Activated CD4-positive, alpha-beta memory T cell treated with anti-CD3 and anti-CD28 coated beads, Interleukin-2, amount 10 ng/mL, durations not matched to agents 7 days and 5 days (primary cell): ENCODE data around the gene SHKBP1. TPM values are rescaled to one million over a fixed set of nuclear protein-coding genes. Genes with fewer than 3 reads are reported as not detected.
"Not testable (repeated sequence)": the region's sequence is repeated elsewhere in the genome, so short reads cannot be mapped to it uniquely, and the experiment has no call there.

Experiments used
- CTCF ChIA-PET: fragments of 350-600 bp; sonication (Branson Sonifier 250); formaldehyde crosslinking; loops from one replicate; lab custom pipeline; 2021; ENCODE audit warnings: antibody characterized with exemption, inconsistent platforms; lab: Charles Lee
- POLR2A ChIA-PET: fragments of 350-600 bp; sonication (Branson Sonifier 250); formaldehyde crosslinking; loops from one replicate; lab custom pipeline; 2021; ENCODE audit warnings: antibody characterized with exemption; lab: Charles Lee
- DNase-seq: peaks from one replicate; pipeline ENCODE4 v3.0.0-alpha.2; 2020
- H3K27ac Mint-ChIP-seq: one replicate; pipeline ENCODE4 v1.8.0; 2021; ENCODE audit warnings: mild to moderate bottlenecking, mixed read lengths
- H3K27me3 Mint-ChIP-seq: one replicate; pipeline ENCODE4 v1.8.0; 2021; ENCODE audit warnings: mixed read lengths
- H3K36me3 Mint-ChIP-seq: one replicate; pipeline ENCODE4 v1.8.0; 2021; ENCODE audit warnings: low read depth, mixed read lengths
- H3K4me1 Mint-ChIP-seq: one replicate; pipeline ENCODE4 v1.8.0; 2021; ENCODE audit warnings: mixed read lengths
- H3K4me3 Mint-ChIP-seq: one replicate; pipeline ENCODE4 v1.8.0; 2021; ENCODE audit warnings: mild to moderate bottlenecking, mixed read lengths
- H3K9me3 Mint-ChIP-seq: one replicate; pipeline ENCODE4 v1.8.0; 2021; ENCODE audit warnings: mixed read lengths
- total RNA-seq, 2 experiments: library from RNA; stranded (reverse); gene quantifications; one replicate each; pipeline ENCODE4 v1.2.3, GENCODE V29; 2021

SHKBP1 gene
- total RNA-seq, 2 experiments from 2014 or later: 139 to 150 TPM

DNA sequence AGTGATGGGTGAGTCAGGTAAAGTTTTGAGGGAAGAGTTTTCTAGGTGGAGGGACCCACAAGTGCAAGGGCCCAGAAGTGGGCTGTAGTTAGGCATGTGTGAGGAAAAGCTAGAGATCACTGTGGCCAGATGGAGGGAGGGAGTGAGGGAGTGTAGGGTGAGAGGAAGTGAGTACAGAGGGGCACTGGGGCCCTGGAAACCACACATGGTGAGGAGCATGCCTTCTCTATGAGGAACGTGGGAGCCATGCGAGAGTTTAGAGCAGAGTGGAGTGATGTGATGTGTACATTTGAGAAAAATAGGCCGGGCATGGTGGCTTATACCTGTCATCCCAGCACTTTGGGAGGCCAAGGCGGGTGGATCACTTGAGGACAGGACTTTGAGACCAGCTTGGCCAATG, 14.7 kb upstream of the SHKBP1 start:
- peaks cover 3% of the 10 kb centered on the region for H3K4me1 Mint-ChIP-seq
- ChIA-PET POLR2A (no interaction called here), CTCF (interaction anchor here (1.2 kb wide), 1 partner anchor 13 kb away, joined by 4 read pairs; no protein-coding TSS in a partner anchor)
- H3K9me3 Mint-ChIP-seq: no peaks in the 10 kb centered on the region
- DNase-seq: no peak
- peaks cover 35% of the 10 kb centered on the region for H3K27me3 Mint-ChIP-seq
- H3K4me3 Mint-ChIP-seq: no peak overlapping the region
- no peaks in the 10 kb centered on the region for H3K36me3 Mint-ChIP-seq
- no peak overlapping the region for H3K27ac Mint-ChIP-seq

DNA sequence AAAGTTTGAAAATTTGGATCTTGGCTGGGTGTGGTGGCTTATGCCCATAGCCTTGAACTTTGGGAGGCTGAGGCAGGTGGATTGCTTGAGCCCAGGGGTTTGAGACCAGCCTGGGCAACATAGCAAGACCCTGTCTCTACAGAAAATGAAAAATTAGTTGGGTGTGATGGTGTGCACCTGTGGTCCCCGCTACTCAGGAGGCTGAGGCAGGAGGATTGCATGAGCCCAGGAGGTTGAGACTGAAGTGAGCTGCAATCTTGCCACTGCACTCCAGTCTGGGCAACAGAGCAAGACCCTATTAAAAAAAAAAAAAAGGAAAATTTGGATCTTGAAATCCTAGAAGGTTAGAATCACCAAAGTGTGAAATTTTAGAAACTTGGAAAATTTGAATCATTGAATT, 12.1 kb upstream of the SHKBP1 start:
- H3K27me3 Mint-ChIP-seq: peaks cover 48% of the 10 kb centered on the region
- H3K4me3 Mint-ChIP-seq, H3K9me3 Mint-ChIP-seq, H3K27ac Mint-ChIP-seq, H3K36me3 Mint-ChIP-seq, CTCF ChIA-PET, H3K4me1 Mint-ChIP-seq, DNase-seq: not testable (repeated sequence)
- POLR2A ChIA-PET: interaction anchor here (1.1 kb wide), 1 partner anchor 15 kb away, joined by 3 read pairs; no protein-coding TSS in a partner anchor

DNA sequence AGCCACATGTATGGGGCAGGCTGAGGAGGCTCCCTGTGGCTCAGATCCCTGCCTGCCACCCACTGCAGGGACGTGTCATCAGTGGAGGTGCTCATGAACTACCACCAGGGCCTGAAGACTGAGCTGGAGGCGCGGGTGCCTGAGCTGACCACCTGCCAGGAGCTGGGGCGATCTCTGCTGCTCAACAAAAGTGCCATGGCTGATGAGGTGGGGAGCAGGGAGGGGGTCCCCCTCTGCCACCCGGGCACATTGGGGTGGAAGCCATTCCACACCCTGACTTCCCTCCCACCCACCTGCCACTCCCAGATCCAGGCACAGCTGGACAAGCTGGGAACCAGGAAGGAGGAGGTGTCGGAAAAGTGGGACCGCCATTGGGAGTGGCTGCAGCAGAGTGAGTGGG, 11.3 kb upstream of the SHKBP1 start:
- Mint-ChIP-seq H3K27me3 (peaks cover 48% of the 10 kb centered on the region), H3K9me3 (no peaks in the 10 kb centered on the region), H3K27ac (no peak overlapping the region), H3K4me1 (peaks cover 8% of the 10 kb centered on the region), H3K36me3 (no peaks in the 10 kb centered on the region), H3K4me3 (no peak overlapping the region)
- no peak for DNase-seq
- ChIA-PET CTCF (no interaction called here), POLR2A (no interaction called here)

DNA sequence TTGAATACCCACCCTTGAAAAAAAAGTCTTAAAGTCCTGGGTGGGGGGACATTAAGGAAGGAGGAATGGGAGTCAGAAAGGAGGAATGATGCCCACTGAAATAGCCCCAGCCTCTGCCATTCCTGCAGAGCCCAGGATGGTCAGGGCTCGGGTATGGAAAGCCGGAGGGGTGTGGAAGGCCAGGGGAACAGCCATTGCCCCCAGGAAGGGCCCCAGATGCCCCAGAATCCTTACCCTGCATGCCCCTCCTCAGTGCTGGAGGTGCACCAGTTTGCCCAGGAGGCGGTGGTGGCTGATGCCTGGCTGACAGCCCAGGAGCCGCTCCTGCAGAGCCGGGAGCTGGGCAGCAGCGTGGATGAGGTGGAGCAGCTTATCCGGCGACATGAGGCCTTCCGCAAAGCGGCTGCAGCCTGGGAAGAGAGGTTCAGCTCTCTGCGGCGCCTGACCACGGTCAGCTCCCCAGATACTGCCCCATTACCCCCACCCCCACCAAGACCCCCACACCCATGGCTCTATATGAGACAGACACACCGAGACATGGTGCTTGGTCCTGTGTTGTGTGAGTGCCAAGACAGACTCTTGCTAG, 10.7 kb upstream of the SHKBP1 start:
- ChIA-PET CTCF (no interaction called here), POLR2A (no interaction called here)
- H3K9me3 Mint-ChIP-seq: no peaks in the 10 kb centered on the region
- peaks cover 44% of the 10 kb centered on the region for H3K27me3 Mint-ChIP-seq
- no peak overlapping the region for H3K4me3 Mint-ChIP-seq
- peaks cover 13% of the 10 kb centered on the region for H3K4me1 Mint-ChIP-seq
- no peaks in the 10 kb centered on the region for H3K36me3 Mint-ChIP-seq
- no peak for DNase-seq
- H3K27ac Mint-ChIP-seq: no peak overlapping the region

DNA sequence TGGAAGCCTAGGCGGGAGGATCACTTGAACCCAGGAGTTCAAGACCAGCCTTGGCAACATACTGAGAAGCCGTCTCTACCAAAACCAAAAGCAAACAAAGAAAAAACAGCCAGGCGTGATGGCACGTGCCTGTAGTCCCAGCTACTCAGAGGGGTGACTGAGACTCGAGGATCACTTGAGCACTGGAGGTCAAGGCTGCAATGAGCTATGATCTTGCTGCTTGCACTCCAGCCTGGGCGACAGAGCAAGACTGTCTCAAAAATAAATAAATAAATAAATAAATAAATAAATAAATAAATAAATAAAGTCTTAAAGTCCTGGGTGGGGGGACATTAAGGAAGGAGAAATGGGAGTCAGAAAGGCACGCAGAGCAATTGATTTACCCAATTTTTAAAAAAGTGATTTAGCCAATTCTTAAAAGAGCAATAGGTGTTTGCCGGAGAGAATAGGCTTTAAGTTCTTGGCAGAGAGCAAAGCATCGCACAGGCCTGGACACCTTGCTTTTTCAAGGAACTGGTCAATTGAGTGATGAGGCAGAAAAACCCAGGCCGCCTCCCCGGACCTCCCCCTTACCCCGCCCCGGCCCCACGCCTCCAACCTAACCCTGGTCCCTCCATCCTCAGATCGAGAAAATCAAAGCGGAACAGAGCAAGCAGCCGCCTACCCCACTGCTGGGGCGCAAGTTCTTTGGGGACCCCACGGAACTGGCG, 9.5 kb upstream of the SHKBP1 start:
- no peak overlapping the region for H3K27ac Mint-ChIP-seq
- peaks cover 13% of the 10 kb centered on the region for H3K4me1 Mint-ChIP-seq
- no peaks in the 10 kb centered on the region for H3K36me3 Mint-ChIP-seq
- no peak overlapping the region for H3K4me3 Mint-ChIP-seq
- H3K27me3 Mint-ChIP-seq: peaks cover 41% of the 10 kb centered on the region
- DNase-seq: no peak
- ChIA-PET POLR2A (no interaction called here), CTCF (interaction anchor here (1.2 kb wide), 1 partner anchor 18 kb away, joined by 3 read pairs; no protein-coding TSS in a partner anchor)
- no peaks in the 10 kb centered on the region for H3K9me3 Mint-ChIP-seq

DNA sequence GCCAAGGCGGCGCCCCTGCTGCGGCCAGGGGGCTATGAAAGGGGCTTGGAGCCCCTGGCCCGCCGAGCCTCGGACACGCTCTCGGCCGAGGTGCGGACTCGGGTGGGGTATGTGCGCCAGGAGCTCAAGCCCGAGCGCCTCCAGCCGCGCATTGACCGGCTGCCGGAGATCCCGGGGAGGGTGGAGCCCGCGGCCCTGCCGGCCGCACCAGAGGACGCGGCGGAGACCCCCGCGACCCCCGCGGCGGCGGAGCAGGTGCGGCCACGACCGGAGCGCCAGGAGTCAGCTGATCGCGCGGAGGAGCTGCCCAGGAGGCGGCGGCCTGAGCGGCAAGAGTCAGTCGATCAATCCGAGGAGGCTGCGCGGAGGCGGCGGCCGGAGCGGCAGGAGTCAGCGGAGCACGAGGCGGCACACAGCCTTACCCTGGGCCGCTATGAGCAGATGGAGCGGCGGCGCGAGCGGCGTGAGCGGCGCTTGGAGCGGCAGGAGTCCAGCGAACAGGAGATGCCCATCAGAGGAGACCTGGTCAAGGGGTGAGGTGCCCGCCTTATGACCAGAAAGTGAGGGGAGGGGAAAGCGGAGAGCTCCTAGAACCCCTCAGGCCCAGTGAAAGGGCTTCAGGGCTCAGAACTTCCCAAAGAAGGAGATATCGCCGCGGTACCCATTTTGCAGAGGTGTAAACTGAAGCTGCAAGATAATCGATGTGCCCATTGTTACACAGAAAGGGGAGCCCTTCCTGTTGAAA, 8.8 kb upstream of the SHKBP1 start:
- peaks cover 41% of the 10 kb centered on the region for H3K27me3 Mint-ChIP-seq
- ChIA-PET CTCF (interaction anchor here (1.2 kb wide), 1 partner anchor 19 kb away, joined by 3 read pairs; no protein-coding TSS in a partner anchor), POLR2A (interaction anchor here (1.1 kb wide), 1 partner anchor 45 kb away, joined by 3 read pairs; no protein-coding TSS in a partner anchor)
- H3K4me1 Mint-ChIP-seq: peaks cover 13% of the 10 kb centered on the region
- no peaks in the 10 kb centered on the region for H3K9me3 Mint-ChIP-seq
- DNase-seq: no peak
- H3K27ac Mint-ChIP-seq: no peak overlapping the region
- H3K4me3 Mint-ChIP-seq: no peak overlapping the region
- no peaks in the 10 kb centered on the region for H3K36me3 Mint-ChIP-seq

DNA sequence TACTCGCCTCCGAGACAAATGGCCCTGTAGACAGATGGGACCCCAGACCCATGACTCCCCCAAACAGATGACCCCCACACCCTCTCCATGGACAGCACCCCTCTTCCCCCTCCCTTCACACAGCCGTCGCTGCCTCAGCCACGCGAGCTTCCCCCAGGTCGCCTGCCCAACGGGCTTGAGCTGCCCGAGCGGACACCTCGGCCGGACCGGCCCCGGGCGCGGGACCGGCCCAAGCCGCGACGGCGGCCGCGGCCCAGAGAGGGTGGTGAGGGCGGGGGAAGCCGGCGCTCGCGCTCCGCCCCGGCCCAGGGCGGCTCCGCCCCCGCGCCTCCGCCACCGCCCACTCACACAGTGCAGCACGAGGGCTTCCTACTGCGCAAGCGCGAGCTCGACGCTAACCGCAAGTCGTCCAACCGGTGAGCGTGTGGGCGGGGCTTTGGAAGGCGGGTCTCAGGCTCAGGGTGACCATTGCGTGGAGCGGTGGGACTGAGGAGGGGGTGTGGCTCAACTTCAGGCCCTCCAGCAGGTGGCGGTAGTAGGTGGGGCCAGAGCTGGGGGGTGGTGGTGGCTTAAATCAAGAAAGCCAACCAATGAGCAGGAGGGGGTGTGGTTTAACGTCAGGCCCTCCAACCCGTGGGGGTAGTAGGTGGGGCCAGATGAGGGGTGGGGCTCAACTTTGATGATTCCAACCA, 6.2 kb upstream of the SHKBP1 start:
- Mint-ChIP-seq H3K4me1 (peaks cover 18% of the 10 kb centered on the region), H3K27ac (peak overlapping the region; percentile 44), H3K4me3 (peak overlapping the region; percentile 49), H3K27me3 (peaks cover 32% of the 10 kb centered on the region), H3K9me3 (no peaks in the 10 kb centered on the region), H3K36me3 (no peaks in the 10 kb centered on the region)
- CTCF ChIA-PET: interaction anchor here (0.7 to 1.6 kb wide), 19 partner anchors 12 to 600 kb away, joined by 3 to 20 read pairs (median 5); partner anchors contain the start of gene PSMC4
- peak; percentile 98 for DNase-seq
- POLR2A ChIA-PET: interaction anchor here (0.8 to 2.0 kb wide), 6 partner anchors 28 to 692 kb away, joined by 3 to 10 read pairs (median 6); partner anchors contain the start of gene ACTMAP

DNA sequence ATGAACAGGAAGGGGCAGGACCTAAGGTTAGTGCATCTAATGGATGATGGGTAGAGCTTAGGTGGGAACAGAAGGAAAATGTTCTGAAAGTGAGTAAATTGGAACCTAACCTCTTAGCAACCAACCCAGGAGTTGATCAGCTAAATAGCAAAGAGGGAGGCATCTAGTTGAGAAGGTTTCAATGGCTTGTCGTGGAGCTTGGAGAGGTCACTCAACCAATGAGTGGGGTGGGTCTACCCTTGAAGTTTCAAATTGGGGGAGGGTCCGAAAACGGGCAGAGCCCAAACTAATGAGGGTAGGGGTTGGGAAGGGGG, 5.7 kb upstream of the SHKBP1 start:
- H3K27ac Mint-ChIP-seq: peak overlapping the region; percentile 4
- H3K36me3 Mint-ChIP-seq: no peaks in the 10 kb centered on the region
- H3K27me3 Mint-ChIP-seq: peaks cover 31% of the 10 kb centered on the region
- H3K4me3 Mint-ChIP-seq: peak overlapping the region; percentile 49
- ChIA-PET POLR2A (interaction anchor here (0.8 to 2.0 kb wide), 6 partner anchors 27 to 692 kb away, joined by 3 to 10 read pairs (median 6); partner anchors contain the start of gene ACTMAP), CTCF (interaction anchor here (0.7 to 1.6 kb wide), 18 partner anchors 12 to 600 kb away, joined by 3 to 20 read pairs (median 5); partner anchors contain the start of gene PSMC4)
- DNase-seq: no peak
- H3K9me3 Mint-ChIP-seq: no peaks in the 10 kb centered on the region
- peaks cover 19% of the 10 kb centered on the region for H3K4me1 Mint-ChIP-seq

DNA sequence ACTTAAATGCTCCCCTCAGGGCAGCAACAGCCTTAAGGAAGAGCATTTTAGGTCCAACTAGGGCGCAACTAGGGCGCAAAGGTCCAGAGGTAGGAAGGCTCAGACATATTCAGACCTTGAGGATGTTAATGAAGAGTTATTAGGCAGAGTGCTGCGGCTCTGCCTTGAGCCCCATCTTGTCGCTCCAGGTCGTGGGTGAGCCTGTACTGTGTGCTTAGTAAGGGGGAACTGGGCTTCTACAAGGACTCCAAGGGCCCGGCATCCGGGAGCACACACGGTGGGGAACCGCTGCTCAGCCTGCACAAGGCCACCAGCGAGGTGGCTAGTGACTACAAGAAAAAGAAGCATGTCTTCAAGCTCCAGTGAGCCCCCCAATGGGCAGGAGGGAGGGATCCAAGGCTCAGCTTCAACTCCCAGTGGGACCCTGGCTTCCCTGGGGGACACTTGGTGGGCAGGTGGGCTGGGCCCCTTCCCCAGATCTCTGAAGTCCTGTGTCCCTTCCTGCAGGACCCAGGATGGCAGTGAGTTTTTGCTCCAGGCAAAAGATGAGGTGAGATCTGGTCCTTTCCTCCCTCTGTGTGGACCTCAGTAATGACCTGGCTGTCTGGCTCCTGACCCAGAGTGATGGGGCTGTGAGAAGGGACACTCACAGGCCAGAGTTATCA, 4.7 kb upstream of the SHKBP1 start:
- POLR2A ChIA-PET: interaction anchor here (1.2 to 2.0 kb wide), 2 partner anchors 38 to 691 kb away, joined by 3 to 8 read pairs; no protein-coding TSS in a partner anchor
- Mint-ChIP-seq H3K9me3 (no peaks in the 10 kb centered on the region), H3K27me3 (peaks cover 25% of the 10 kb centered on the region), H3K4me3 (no peak overlapping the region), H3K27ac (no peak overlapping the region), H3K4me1 (peaks cover 23% of the 10 kb centered on the region), H3K36me3 (no peaks in the 10 kb centered on the region)
- DNase-seq: no peak
- CTCF ChIA-PET: interaction anchor here (1.8 kb wide), 1 partner anchor 32 kb away, joined by 6 read pairs; no protein-coding TSS in a partner anchor

DNA sequence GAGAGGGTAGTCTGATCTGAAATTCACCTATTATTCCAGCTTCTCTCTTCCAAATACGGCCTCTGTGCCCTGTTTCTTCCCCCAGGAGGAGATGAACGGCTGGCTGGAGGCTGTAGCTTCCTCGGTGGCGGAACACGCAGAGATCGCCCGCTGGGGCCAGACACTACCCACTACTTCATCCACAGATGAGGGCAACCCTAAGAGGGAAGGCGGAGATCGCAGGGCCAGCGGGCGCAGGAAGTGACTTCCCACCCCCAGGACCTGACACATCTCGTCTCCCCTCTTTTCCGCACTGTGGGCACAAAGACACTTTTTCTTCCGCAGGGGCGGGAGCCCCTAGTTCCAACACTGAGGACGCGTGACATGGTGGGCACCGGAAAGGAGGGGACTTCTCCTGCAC, 1.3 kb upstream of the SHKBP1 start:
- POLR2A ChIA-PET: interaction anchor here (1.5 kb wide), 1 partner anchor 29 kb away, joined by 8 read pairs; no protein-coding TSS in a partner anchor

DNA sequence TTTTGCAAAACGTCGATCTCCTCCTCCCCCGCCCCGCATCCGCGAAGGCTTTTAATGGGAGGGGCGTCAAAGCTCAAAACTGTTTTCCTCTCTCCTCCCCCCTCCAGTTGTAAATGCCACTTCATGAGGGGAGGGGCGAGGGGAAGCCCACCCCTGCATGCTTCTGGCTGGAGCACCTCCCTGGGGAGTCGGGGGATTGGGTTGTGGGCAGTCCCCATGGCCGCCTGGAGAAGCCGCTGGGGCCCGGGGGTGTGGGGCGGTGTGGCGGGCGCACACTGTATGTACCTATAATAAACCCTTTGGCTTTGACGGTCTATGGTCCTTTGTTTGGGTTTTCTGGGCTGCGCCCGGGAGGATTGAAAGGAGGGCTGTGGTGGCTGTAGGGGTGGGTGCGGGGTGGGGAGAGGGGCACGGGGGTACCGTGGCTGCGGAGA, 505 bp upstream of the SHKBP1 start:
- DNase-seq: peak; percentile 45
- ChIA-PET CTCF (interaction anchor here (0.6 kb wide), 1 partner anchor 18 kb away, joined by 3 read pairs; no protein-coding TSS in a partner anchor), POLR2A (interaction anchor here (1.5 kb wide), 1 partner anchor 28 kb away, joined by 8 read pairs; no protein-coding TSS in a partner anchor)
- Mint-ChIP-seq H3K4me3 (peak overlapping the region; percentile 85), H3K36me3 (peaks cover 14% of the 10 kb centered on the region), H3K9me3 (no peaks in the 10 kb centered on the region), H3K4me1 (peaks cover 26% of the 10 kb centered on the region), H3K27ac (peak overlapping the region; percentile 71), H3K27me3 (no peaks in the 10 kb centered on the region)

More for the DNA sequence above, 1.3 kb upstream of the SHKBP1 start:
- H3K27me3 Mint-ChIP-seq: no peaks in the 10 kb centered on the region
- peak overlapping the region; percentile 48 for H3K4me3 Mint-ChIP-seq
- H3K9me3 Mint-ChIP-seq: no peaks in the 10 kb centered on the region
- H3K27ac Mint-ChIP-seq: peak overlapping the region; percentile 31
- CTCF ChIA-PET: interaction anchor here (0.6 kb wide), 2 partner anchors 19 to 59 kb away, joined by 3 read pairs; no protein-coding TSS in a partner anchor
- H3K36me3 Mint-ChIP-seq: peaks cover 14% of the 10 kb centered on the region
- H3K4me1 Mint-ChIP-seq: peaks cover 32% of the 10 kb centered on the region
- DNase-seq: no peak
